Measurements from ENCODE around the gene PRDX5.

- TF ChIP-seq EGR1 (IDR thresholded peaks at IDR 0.05): no peak
- no peak for TF ChIP-seq EP300 (IDR thresholded peaks at IDR 0.05; ENCODE audit: borderline replicate concordance)
- no peak for TF ChIP-seq CEBPB (IDR thresholded peaks at IDR 0.05)
- peak; percentile 82 for TF ChIP-seq CREB1 (IDR thresholded peaks at IDR 0.05; ENCODE audit: low read depth)
- no peak for TF ChIP-seq REST (IDR thresholded peaks at IDR 0.05; ENCODE audit: low read depth)
- no peak for TF ChIP-seq USF1 (IDR thresholded peaks at IDR 0.05)
- TF ChIP-seq YY1 (IDR thresholded peaks at IDR 0.05; ENCODE audit: low read depth): no peak
- peak; percentile 26; the same call in 1 of the 2 replicates for TF ChIP-seq MAX (IDR thresholded peaks at IDR 0.05)
- no peak for TF ChIP-seq FOXM1 (IDR thresholded peaks at IDR 0.05; ENCODE audit: borderline replicate concordance, low read depth)
Observed at GRCh38 chr11:64284048-64284961, 33.6 kb upstream of the PRDX5 start, which contains the start of gene BAD.
